ENCODE data around the gene CD38. TPM values are rescaled to one million over a fixed set of nuclear protein-coding genes. Genes with fewer than 3 reads are reported as not detected.
"Not testable (repeated sequence)": the region's sequence is repeated elsewhere in the genome, so short reads cannot be mapped to it uniquely, and the experiment has no call there.

CD38 gene
- total RNA-seq, 1 donor from 2014 or later = 0.34 TPM

DNA sequence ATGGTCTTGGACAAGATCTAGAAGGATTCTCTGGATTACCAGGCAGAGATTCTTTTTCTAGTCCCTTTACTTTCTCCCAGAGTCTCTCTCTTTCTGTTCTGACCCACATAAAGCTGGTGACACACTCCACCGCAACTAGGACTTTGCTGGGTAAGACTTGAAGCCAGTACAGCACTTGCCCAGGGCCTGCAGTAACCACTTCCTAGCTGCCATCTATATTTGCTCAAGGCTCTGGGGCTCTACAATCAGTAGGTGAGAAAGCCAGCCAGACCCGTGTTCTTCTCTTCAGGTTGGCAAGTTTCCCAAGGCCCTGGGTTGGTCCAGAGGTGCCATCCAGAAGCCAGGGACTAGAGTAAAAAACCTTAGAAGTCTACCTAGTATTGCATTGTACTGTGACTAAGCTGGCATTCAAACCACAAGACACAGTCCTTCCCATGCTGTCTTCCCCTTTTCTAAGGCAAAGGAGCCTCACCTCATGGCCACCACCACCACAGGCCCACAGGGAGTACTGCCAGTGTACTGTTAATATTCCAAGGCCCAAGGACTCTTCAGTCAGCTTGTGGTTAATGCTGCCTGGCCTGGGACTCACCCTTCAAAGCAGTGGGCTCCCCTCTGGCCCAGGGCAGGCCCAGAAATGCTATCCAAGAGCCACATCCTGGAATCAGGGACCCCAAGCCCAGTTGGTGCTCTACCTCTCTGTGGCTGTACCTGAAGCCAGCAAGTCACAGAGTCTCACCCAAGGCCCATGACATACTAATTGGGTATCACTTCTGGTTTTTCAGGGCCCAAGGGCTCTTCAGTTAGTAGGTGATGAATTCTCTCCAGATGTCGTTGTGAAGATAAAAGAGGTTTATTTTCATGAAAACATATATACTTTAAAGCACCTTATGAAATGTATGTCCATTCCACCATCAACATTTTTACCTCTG is 54.7 kb downstream of the CD38 start:
- H3K36me3 Mint-ChIP-seq = no peaks in the 10 kb centered on the region
- no peaks in the 10 kb centered on the region for H3K27me3 Mint-ChIP-seq
- H3K9me3 Mint-ChIP-seq = peaks cover 15% of the 10 kb centered on the region
- no peaks in the 10 kb centered on the region for H3K4me1 Mint-ChIP-seq (ENCODE audit: unreplicated experiment)
- no peak overlapping the region for H3K4me3 Mint-ChIP-seq
- no peak overlapping the region for H3K27ac Mint-ChIP-seq
- TF ChIP-seq, protein P1, sequence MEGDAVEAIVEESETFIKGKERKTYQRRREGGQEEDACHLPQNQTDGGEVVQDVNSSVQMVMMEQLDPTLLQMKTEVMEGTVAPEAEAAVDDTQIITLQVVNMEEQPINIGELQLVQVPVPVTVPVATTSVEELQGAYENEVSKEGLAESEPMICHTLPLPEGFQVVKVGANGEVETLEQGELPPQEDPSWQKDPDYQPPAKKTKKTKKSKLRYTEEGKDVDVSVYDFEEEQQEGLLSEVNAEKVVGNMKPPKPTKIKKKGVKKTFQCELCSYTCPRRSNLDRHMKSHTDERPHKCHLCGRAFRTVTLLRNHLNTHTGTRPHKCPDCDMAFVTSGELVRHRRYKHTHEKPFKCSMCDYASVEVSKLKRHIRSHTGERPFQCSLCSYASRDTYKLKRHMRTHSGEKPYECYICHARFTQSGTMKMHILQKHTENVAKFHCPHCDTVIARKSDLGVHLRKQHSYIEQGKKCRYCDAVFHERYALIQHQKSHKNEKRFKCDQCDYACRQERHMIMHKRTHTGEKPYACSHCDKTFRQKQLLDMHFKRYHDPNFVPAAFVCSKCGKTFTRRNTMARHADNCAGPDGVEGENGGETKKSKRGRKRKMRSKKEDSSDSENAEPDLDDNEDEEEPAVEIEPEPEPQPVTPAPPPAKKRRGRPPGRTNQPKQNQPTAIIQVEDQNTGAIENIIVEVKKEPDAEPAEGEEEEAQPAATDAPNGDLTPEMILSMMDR (conservative IDR thresholded peaks at IDR 0.05) = no peak
- no peak for DNase-seq (ENCODE audit: extremely low spot score, unreplicated experiment)

DNA sequence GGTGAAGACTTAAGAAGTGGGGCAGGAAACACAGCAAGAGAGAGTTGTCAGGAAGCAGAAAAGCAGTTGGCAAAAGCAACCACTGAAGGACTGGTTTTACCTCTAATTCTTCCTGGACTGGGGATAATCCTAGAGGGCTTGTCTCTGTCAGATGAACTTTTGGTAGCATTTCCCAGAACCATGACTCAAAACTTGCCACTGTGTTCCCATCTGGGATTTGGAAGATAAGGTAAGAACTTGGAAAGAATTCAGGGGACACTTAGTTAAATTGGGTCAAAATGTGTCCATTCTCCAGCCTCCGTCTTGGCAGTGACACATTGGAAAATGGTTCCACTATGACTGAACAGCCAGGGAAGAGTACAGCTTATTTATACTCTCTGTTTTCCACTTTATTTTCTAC is 55.7 kb downstream of the CD38 start:
- no peaks in the 10 kb centered on the region for H3K4me1 Mint-ChIP-seq (ENCODE audit: unreplicated experiment)
- H3K4me3 Mint-ChIP-seq = no peak overlapping the region
- H3K36me3 Mint-ChIP-seq = no peaks in the 10 kb centered on the region
- TF ChIP-seq, protein P1 (conservative IDR thresholded peaks at IDR 0.05) = no peak
- DNase-seq (ENCODE audit: extremely low spot score, unreplicated experiment) = no peak
- H3K9me3 Mint-ChIP-seq = peaks cover 15% of the 10 kb centered on the region
- no peaks in the 10 kb centered on the region for H3K27me3 Mint-ChIP-seq
- no peak overlapping the region for H3K27ac Mint-ChIP-seq

DNA sequence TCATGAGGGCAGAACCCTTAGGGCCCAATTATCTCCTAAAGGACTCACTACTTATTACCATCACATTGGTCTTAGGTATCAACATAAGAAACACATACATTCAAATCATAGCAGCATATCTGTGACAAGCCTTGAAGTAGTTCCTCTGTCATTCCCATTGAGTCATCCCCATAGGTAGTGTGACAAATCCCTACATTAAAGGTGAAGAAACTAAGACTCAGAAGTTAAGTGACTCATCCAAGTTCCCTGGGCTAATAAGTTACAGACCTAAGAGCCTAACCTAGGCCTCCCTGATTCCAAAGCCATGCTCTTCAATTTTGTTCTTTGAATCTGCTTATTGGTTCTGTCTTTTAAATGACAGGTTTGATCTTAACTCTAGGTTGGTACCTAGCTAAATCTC is 58.2 kb downstream of the CD38 start:
- no peaks in the 10 kb centered on the region for H3K36me3 Mint-ChIP-seq
- DNase-seq (ENCODE audit: extremely low spot score, unreplicated experiment) = no peak
- no peaks in the 10 kb centered on the region for H3K4me1 Mint-ChIP-seq (ENCODE audit: unreplicated experiment)
- no peak overlapping the region for H3K4me3 Mint-ChIP-seq
- no peak overlapping the region for H3K27ac Mint-ChIP-seq
- no peaks in the 10 kb centered on the region for H3K9me3 Mint-ChIP-seq
- TF ChIP-seq, protein P1 (conservative IDR thresholded peaks at IDR 0.05) = no peak
- H3K27me3 Mint-ChIP-seq = no peaks in the 10 kb centered on the region

DNA sequence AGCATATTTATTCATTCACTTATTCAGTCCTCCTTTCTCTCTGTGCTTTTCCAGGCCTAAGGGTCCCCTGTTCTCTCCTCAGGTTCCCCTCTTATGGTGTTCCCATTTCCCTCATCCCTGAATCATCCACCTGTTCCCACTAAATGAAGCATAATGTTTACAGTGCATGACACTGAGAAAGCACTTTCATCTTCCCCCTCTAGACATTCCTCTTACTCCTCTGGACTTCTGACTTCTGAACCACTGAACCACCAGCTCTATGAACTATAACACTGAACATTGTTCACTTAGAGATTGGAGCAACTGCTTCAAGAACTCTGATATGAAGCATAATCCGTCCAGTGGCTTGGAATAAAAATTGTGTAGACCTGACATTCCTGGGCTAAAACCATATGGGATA is 59.5 kb downstream of the CD38 start:
- DNase-seq (ENCODE audit: extremely low spot score, unreplicated experiment) = no peak
- no peak overlapping the region for H3K27ac Mint-ChIP-seq
- no peaks in the 10 kb centered on the region for H3K36me3 Mint-ChIP-seq
- no peaks in the 10 kb centered on the region for H3K27me3 Mint-ChIP-seq
- TF ChIP-seq, protein P1 (conservative IDR thresholded peaks at IDR 0.05) = no peak
- H3K9me3 Mint-ChIP-seq = no peaks in the 10 kb centered on the region
- no peak overlapping the region for H3K4me3 Mint-ChIP-seq
- no peaks in the 10 kb centered on the region for H3K4me1 Mint-ChIP-seq (ENCODE audit: unreplicated experiment)

DNA sequence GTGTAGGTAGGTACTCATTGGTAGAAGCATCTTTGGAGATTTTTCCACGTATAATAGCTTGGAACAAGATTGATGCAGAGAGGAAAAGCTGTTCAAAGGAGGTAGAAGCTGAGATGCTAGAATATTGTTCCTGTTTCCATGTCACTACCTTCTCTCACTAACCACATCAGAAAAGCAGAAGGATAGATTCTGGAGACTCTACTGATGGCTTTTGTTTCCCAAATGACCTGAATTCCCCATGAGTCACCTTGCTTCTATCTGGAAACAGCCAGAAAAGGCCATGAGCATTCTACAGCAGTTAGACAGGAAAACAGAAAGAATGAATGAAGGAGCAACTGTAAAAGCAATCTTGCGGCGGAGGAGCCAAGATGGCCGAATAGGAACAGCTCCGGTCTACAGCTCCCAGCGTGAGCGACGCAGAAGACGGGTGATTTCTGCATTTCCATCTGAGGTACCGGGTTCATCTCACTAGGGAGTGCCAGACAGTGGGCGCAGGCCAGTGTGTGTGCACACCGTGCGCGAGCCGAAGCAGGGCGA is 63.1 kb downstream of the CD38 start:
- not testable (repeated sequence) for H3K4me3 Mint-ChIP-seq; H3K9me3 Mint-ChIP-seq; H3K27ac Mint-ChIP-seq; H3K4me1 Mint-ChIP-seq (ENCODE audit: unreplicated experiment); DNase-seq (ENCODE audit: extremely low spot score, unreplicated experiment); H3K27me3 Mint-ChIP-seq; H3K36me3 Mint-ChIP-seq

DNA sequence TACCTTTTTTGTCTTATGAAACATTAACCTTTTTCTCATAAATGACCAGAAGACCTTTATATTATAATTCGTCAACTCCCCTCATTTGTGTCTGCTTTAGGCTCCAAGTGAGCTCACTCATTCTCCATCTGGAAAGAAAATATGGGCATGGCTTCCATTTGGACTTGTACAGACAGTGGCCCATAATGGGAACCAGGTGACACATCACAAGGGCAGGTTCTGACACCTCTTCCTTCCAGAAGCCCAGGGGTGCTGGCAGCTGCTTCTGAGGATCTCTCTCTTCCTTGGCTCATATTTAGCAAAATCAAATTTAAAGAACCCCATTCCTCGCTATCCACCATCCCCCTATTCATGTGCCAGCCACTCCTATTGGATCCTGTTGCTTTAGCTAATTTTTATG is 69.6 kb downstream of the CD38 start:
- Mint-ChIP-seq H3K4me1 (ENCODE audit: unreplicated experiment) (no peaks in the 10 kb centered on the region), H3K27me3 (no peaks in the 10 kb centered on the region), H3K36me3 (no peaks in the 10 kb centered on the region), H3K9me3 (no peaks in the 10 kb centered on the region), H3K4me3 (no peak overlapping the region), H3K27ac (no peak overlapping the region)
- no peak for DNase-seq (ENCODE audit: extremely low spot score, unreplicated experiment)
- TF ChIP-seq, protein P1 (conservative IDR thresholded peaks at IDR 0.05) = no peak

Data from type B pancreatic cell (in vitro differentiated cells).